Measurements from ENCODE around the gene ALS2CL.

Gene ALS2CL

GRCh38 chr3:46725621-46726314, 32.3 kb upstream of the ALS2CL start:
- TF ChIP-seq ZBTB7A (IDR thresholded peaks at IDR 0.05; ENCODE audit: low read depth), result no peak
- TF ChIP-seq CEBPB (IDR thresholded peaks at IDR 0.05), result no peak
- TF ChIP-seq NFIC (IDR thresholded peaks at IDR 0.05), result no peak
- no peak for TF ChIP-seq TAF1 (IDR thresholded peaks at IDR 0.05; ENCODE audit: low read depth)
- TF ChIP-seq EP300 (IDR thresholded peaks at IDR 0.05; ENCODE audit: borderline replicate concordance), result no peak
- TF ChIP-seq MAX (IDR thresholded peaks at IDR 0.05), result no peak
- TF ChIP-seq USF1 (IDR thresholded peaks at IDR 0.05), result no peak
- no peak for TF ChIP-seq RAD21 (IDR thresholded peaks at IDR 0.05; ENCODE audit: low read depth)
- no peak for TF ChIP-seq EGR1 (IDR thresholded peaks at IDR 0.05)
- TF ChIP-seq TEAD4 (IDR thresholded peaks at IDR 0.05), result no peak
- no peak for TF ChIP-seq TCF12 (IDR thresholded peaks at IDR 0.05; ENCODE audit: low read depth)

- no peak for TF ChIP-seq TAF1 (IDR thresholded peaks at IDR 0.05; ENCODE audit: low read depth)
- TF ChIP-seq EGR1 (IDR thresholded peaks at IDR 0.05), result no peak
- TF ChIP-seq RAD21 (IDR thresholded peaks at IDR 0.05; ENCODE audit: low read depth), result no peak
- TF ChIP-seq TEAD4 (IDR thresholded peaks at IDR 0.05), result no peak
- no peak for TF ChIP-seq REST (IDR thresholded peaks at IDR 0.05; ENCODE audit: low read depth)
- TF ChIP-seq MAX (IDR thresholded peaks at IDR 0.05), result no peak
- TF ChIP-seq CEBPB (IDR thresholded peaks at IDR 0.05), result no peak
- TF ChIP-seq CREB1 (IDR thresholded peaks at IDR 0.05; ENCODE audit: low read depth), result no peak
- no peak for TF ChIP-seq NFIC (IDR thresholded peaks at IDR 0.05)
- no peak for TF ChIP-seq EP300 (IDR thresholded peaks at IDR 0.05; ENCODE audit: borderline replicate concordance)
- TF ChIP-seq YY1 (IDR thresholded peaks at IDR 0.05; ENCODE audit: low read depth), result no peak
- TF ChIP-seq FOXM1 (IDR thresholded peaks at IDR 0.05; ENCODE audit: borderline replicate concordance, low read depth), result no peak
- TF ChIP-seq TCF12 (IDR thresholded peaks at IDR 0.05; ENCODE audit: low read depth), result no peak
- TF ChIP-seq USF1 (IDR thresholded peaks at IDR 0.05), result no peak
Measured at GRCh38 chr3:46724424-46724823, 30.9 kb upstream of the ALS2CL start.

GRCh38 chr3:46722443-46722842, 29.0 kb upstream of the ALS2CL start:
- no peak for TF ChIP-seq TEAD4 (IDR thresholded peaks at IDR 0.05)
- no peak for TF ChIP-seq REST (IDR thresholded peaks at IDR 0.05; ENCODE audit: low read depth)
- TF ChIP-seq EGR1 (IDR thresholded peaks at IDR 0.05), result no peak
- TF ChIP-seq USF1 (IDR thresholded peaks at IDR 0.05), result no peak
- TF ChIP-seq EP300 (IDR thresholded peaks at IDR 0.05; ENCODE audit: borderline replicate concordance), result no peak

GRCh38 chr3:46721009-46721408, 27.5 kb upstream of the ALS2CL start:
- TF ChIP-seq FOXM1 (IDR thresholded peaks at IDR 0.05; ENCODE audit: borderline replicate concordance, low read depth) (no peak), REST (IDR thresholded peaks at IDR 0.05; ENCODE audit: low read depth) (no peak), USF1 (IDR thresholded peaks at IDR 0.05) (no peak), TAF1 (IDR thresholded peaks at IDR 0.05; ENCODE audit: low read depth) (no peak), CEBPB (IDR thresholded peaks at IDR 0.05) (no peak), TCF12 (IDR thresholded peaks at IDR 0.05; ENCODE audit: low read depth) (no peak), YY1 (IDR thresholded peaks at IDR 0.05; ENCODE audit: low read depth) (no peak), TEAD4 (IDR thresholded peaks at IDR 0.05) (no peak), RAD21 (IDR thresholded peaks at IDR 0.05; ENCODE audit: low read depth) (no peak), EP300 (IDR thresholded peaks at IDR 0.05; ENCODE audit: borderline replicate concordance) (no peak), NFIC (IDR thresholded peaks at IDR 0.05) (no peak), ZBTB7A (IDR thresholded peaks at IDR 0.05; ENCODE audit: low read depth) (no peak), CREB1 (IDR thresholded peaks at IDR 0.05; ENCODE audit: low read depth) (no peak), MAX (IDR thresholded peaks at IDR 0.05) (no peak)

Data from Ishikawa (cell line).